Stimulated activated CD4-positive, alpha-beta T cell treated with anti-CD3 and anti-CD28 coated beads, Interleukin-1b, Interleukin-23, amount 100 ng/mL, for 24 hours (primary cell): Measurements from ENCODE around the gene MROH9.

Experiments used
- DNase-seq, 4 experiments: peaks; one replicate each; pipeline ENCODE4 v3.0.0-alpha.2; 2020; ENCODE audit warnings: low read depth in 4 of 4, low spot score in 1 of 4

The MROH9 gene

DNA sequence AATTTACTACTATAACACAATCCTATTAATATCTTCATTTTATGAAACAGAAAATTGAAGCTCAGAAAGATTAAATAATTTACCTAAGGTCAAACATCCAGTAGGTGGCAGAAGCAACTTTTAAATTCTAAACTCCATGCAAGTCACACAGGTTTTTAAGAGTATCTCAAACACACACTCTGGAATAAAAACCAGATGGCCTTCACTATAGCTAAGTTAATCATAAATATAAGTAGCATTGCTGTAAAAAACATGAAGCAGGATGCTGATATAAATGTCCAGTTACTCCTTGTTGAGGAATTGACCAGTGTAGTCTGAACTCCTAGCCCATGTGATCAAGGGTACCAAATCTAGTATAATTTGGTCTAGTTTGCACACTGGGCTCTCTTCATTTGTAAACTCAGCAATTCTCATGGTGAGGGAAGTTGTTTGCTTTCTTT lies 146.0 kb downstream of the MROH9 start:
- no peak for DNase-seq

- DNase-seq = no peak
Measured at GRCh38 chr1:171081763-171082201, 146.4 kb downstream of the MROH9 start.

DNA sequence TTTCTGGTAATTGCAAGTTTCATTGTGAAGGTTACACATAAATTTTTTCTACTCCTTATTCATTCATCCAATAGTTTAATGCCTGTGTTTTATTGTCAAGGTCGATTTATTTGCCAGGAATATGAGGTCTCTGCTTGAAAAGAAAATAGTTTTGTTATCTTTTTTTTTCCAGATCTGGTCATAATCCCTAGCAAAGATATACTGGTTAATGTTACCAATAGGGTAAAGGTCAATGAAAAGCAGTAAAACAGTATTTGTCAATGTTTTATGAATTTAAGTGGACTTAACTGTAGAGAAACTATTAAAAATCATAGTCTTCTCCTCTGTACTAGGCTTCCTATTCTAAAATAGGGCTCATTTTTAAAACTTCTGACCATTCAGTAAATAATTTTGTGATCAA lies 147.3 kb downstream of the MROH9 start:
- no peak for DNase-seq

GRCh38 chr1:171083222-171083621 lies 147.9 kb downstream of the MROH9 start:
- no peak for DNase-seq

DNA sequence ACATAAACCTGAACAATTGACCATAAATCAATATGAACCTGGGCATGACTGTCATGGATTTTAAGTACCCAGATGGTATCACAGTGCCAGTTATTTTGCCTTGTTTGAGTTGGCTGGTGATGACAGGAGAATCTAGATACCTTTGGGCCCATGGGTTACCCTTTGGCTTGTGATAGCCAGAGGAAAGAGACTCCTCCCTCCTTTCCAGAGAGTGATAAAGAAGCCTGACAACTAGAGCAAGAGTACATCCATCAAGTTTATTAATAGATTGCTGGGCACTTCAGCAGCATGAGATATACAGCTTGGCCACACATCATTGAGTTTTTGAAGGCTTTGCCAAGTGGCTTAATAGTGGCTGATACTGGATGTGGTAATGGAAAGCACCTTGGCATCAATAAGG lies 148.8 kb downstream of the MROH9 start:
- no peak for DNase-seq

- DNase-seq = no peak
Measured at GRCh38 chr1:171084870-171085269, 149.5 kb downstream of the MROH9 start.

GRCh38 chr1:171087896-171088295 lies 152.6 kb downstream of the MROH9 start:
- DNase-seq = no peak

DNA sequence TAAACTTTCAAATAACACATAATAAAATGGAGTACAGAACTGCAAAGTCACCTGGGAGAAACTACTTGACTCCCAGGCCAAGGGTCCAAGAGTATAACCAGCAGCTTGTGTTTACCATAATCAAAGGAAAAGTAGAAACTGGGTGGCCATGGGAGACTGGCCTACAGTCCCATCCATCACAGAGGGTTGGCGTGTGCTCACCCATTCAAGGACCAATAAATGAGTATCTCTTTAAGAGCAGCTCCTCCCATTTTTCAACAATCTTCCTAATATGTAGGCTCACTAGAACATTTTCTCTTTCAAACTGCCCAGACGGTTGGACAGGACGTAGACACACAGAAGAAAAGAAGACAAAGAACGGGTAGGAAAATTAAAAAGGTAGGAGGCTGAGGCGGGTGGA lies 155.3 kb downstream of the MROH9 start, which contains the start of gene FMO3:
Gene FMO3 (plus strand): TSS at position 302 of the 400 bp plus-strand sequence. CDS start 1,754 bp downstream, outside the sequence.
- no peak for DNase-seq

DNA sequence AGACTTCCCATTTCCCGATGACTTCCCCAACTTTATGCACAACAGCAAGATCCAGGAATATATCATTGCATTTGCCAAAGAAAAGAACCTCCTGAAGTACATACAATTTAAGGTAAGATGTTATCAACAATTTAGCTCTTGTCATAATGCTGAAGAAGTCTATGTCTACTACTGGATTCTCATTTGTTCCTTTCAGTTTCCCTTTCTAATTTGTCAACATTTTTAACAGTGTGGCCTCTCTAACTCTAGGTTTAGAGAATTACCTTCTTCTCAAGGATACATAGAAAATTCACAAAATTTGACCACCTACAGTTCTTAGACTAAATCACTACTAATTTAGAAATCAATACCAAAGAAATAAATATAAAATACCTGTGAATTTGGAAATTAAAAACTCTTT lies 168.5 kb downstream of the MROH9 start:
- DNase-seq = no peak

- no peak for DNase-seq
Measured at GRCh38 chr1:171107262-171107940, 172.1 kb downstream of the MROH9 start.

GRCh38 chr1:171107969-171108368 lies 172.6 kb downstream of the MROH9 start:
- DNase-seq = no peak

DNA sequence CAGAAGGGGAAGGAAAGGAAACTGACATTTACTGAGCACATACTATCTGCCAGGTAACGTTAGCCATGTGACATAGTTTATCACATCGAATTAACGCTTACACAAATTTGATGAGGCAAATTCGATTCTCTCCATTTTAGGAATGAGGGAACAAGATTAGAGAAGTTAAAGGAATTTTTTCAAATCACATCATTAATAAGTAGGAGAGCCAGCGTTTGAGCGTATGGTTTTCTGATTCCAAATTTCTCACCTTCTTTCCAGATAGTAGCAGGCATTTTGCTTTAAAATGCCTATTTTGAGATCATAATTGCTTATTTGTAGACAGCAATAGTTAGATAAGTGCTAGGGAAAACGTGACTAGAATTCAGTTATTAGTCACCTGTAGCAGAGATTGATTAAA lies 174.6 kb downstream of the MROH9 start:
- DNase-seq = no peak

DNA sequence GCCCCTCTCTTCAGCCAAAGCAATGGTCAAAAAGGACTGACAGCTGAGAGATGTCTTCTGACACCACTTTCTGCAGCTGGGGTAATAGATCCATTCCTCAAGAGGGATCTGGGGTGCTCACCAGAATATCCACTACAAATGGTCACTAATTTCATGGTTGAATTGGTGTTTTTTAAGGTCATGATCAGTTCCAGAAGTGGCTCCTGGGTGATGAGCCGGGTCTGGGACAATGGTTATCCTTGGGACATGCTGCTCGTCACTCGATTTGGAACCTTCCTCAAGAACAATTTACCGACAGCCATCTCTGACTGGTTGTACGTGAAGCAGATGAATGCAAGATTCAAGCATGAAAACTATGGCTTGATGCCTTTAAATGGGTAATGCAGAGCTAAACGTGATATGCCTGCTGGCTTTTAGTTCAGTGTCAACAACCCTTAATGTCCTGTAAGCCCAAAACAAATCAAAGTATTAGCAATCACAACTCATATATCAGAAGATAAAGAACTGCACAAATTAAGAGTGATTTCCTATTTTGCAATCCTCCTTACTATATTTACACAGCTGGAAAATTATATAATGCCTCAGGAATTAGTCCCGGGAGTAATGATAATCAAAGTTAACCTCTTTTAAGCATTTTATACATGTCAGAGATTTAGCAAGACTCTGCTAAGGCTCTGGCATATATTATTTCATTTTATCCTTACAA lies 175.4 kb downstream of the MROH9 start:
- DNase-seq = no peak

DNA sequence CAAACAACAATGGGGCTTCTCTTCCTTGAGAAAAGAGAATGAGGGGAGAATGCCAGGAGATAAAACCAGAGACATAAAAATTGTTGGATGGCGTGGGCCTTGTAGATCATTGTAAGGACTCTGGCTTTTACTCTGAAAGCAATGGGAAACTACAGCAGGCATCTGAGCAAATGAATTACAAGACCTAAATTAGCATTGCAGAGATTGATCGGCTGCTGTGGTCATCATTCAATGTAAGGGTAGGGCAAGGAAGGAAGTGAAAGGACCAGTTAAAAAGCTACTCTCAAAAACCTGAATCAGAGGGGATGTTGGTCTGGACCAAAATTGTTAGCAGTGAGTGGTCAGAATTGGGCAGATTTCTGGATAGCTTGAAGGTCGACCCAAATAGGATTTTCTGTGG lies 176.8 kb downstream of the MROH9 start:
- no peak for DNase-seq

GRCh38 chr1:171113382-171113781 lies 178.0 kb downstream of the MROH9 start:
- DNase-seq = no peak
